HEK293 (cell line): ENCODE measurements around the gene FGFRL1.
A peak's percentile ranks its signal among the peaks of the same experiment; 100 is the strongest.

Experiments
- CTCF ChIA-PET: fragments of 350-600 bp; formaldehyde crosslinking; extraction: SDS; loops from one replicate; lab custom pipeline; 2021; ENCODE audit warnings: antibody characterized with exemption; lab: Yijun Ruan, JAX
- POLR2A ChIA-PET: fragments of 300-600 bp; formaldehyde crosslinking; extraction: SDS; loops from one replicate; lab custom pipeline; 2020; ENCODE audit warnings: antibody characterized with exemption, inconsistent platforms; lab: Yijun Ruan, JAX
- H3K27ac ChIP-seq: fragments of 200-500 bp; sonication (Bioruptor generic); 2 replicates; pipeline ENCODE4 v1.5.1; 2014; ENCODE audit warnings: low read depth, low read length, control low read depth, inconsistent platforms; ENCODE audit errors: extremely low read depth
- H3K36me3 ChIP-seq, 2 experiments: fragments of 200-500 bp in 1 of 2; sonication (Bioruptor generic) in 1 of 2; 1 replicate in 1 of 2; 2 replicates in 1 of 2; pipeline ENCODE4 v1.5.1; 2014 to 2017; ENCODE audit warnings: inconsistent platforms in 2 of 2, low read length in 2 of 2; ENCODE audit not compliant: control insufficient read depth in 2 of 2, insufficient read depth in 1 of 2
- H3K4me1 ChIP-seq: fragments of 200-500 bp; sonication (Bioruptor generic); 2 replicates; pipeline ENCODE4 v1.5.1; 2014; ENCODE audit warnings: mild to moderate bottlenecking, low read length, inconsistent platforms; ENCODE audit not compliant: control insufficient read depth, insufficient read depth
- H3K4me3 ChIP-seq: 2 replicates; pipeline ENCODE4 v1.5.1; 2011; ENCODE audit warnings: low read depth, mild to moderate bottlenecking, control low read depth, low read length, moderate library complexity
- H3K9me3 ChIP-seq: fragments of 200-500 bp; sonication (Bioruptor generic); 2 replicates; pipeline ENCODE4 v1.5.1; 2014; ENCODE audit warnings: low read depth, low read length, inconsistent platforms; ENCODE audit not compliant: control insufficient read depth, insufficient read depth
- GLIS1 ChIP-seq: fragments of 450-650 bp; formaldehyde crosslinking; IDR thresholded peaks from 2 replicates; pipeline ENCODE4 v1.5.1; 2016; ENCODE audit warnings: missing biosample characterization, missing genetic modification characterization
- GLIS2 ChIP-seq: fragments of 450-650 bp; formaldehyde crosslinking; IDR thresholded peaks from 2 replicates; pipeline ENCODE4 v1.5.1; 2016; ENCODE audit warnings: missing biosample characterization, missing genetic modification characterization
- KLF17 ChIP-seq: fragments of 450-650 bp; formaldehyde crosslinking; IDR thresholded peaks from 2 replicates; pipeline ENCODE4 v1.5.1; 2016; ENCODE audit warnings: missing biosample characterization, missing genetic modification characterization
- KLF7 ChIP-seq: fragments of 450-650 bp; formaldehyde crosslinking; IDR thresholded peaks from 2 replicates; pipeline ENCODE4 v1.5.1; 2016; ENCODE audit warnings: missing biosample characterization, missing genetic modification characterization, borderline replicate concordance
- MYNN ChIP-seq: fragments of 450-650 bp; formaldehyde crosslinking; IDR thresholded peaks from 2 replicates; pipeline ENCODE4 v1.5.1; 2016; ENCODE audit warnings: missing biosample characterization, missing genetic modification characterization, borderline replicate concordance
- SP3 ChIP-seq: fragments of 450-650 bp; formaldehyde crosslinking; IDR thresholded peaks from 2 replicates; pipeline ENCODE4 v1.5.1; 2016; ENCODE audit warnings: missing biosample characterization, missing genetic modification characterization
- YY1 ChIP-seq: fragments of 450-650 bp; formaldehyde crosslinking; IDR thresholded peaks from 2 replicates; pipeline ENCODE4 v1.5.1; 2018; ENCODE audit warnings: missing biosample characterization, missing genetic modification characterization
- ZEB2 ChIP-seq: fragments of 450-650 bp; formaldehyde crosslinking; IDR thresholded peaks from 2 replicates; pipeline ENCODE4 v1.5.1; 2016; ENCODE audit warnings: missing biosample characterization, missing genetic modification characterization
- ZIC2 ChIP-seq: fragments of 450-650 bp; formaldehyde crosslinking; IDR thresholded peaks from 2 replicates; pipeline ENCODE4 v1.5.1; 2016; ENCODE audit warnings: missing biosample characterization, missing genetic modification characterization
- ZNF174 ChIP-seq: fragments of 450-650 bp; formaldehyde crosslinking; IDR thresholded peaks from 2 replicates; pipeline ENCODE4 v1.5.0; 2017; ENCODE audit warnings: missing biosample characterization, mild to moderate bottlenecking, missing genetic modification characterization
- ZNF2 ChIP-seq: fragments of 450-650 bp; formaldehyde crosslinking; IDR thresholded peaks from 2 replicates; pipeline ENCODE4 v1.5.1; 2016; ENCODE audit warnings: missing biosample characterization, missing genetic modification characterization
- ZNF274 ChIP-seq, 2 experiments: fragments of 200-500 bp in 1 of 2; fragments of 450-650 bp in 1 of 2; sonication (Bioruptor generic) in 1 of 2; formaldehyde crosslinking in 1 of 2; IDR thresholded peaks; 2 replicates each; pipeline versions ENCODE4 v1.5.1 to v1.6.1; 2014 to 2016; ENCODE audit warnings: borderline replicate concordance in 1 of 2, inconsistent platforms in 1 of 2, low read length in 1 of 2, missing biosample characterization in 1 of 2, missing genetic modification characterization in 1 of 2
- ZNF292 ChIP-seq: fragments of 450-650 bp; formaldehyde crosslinking; IDR thresholded peaks from 2 replicates; pipeline ENCODE4 v1.5.1; 2016; ENCODE audit warnings: low read depth, missing biosample characterization, missing genetic modification characterization, borderline replicate concordance
- ZNF341 ChIP-seq: fragments of 450-650 bp; formaldehyde crosslinking; IDR thresholded peaks from 2 replicates; pipeline ENCODE4; 2016; ENCODE audit warnings: low read depth, missing biosample characterization, missing genetic modification characterization
- ZNF366 ChIP-seq: fragments of 450-650 bp; formaldehyde crosslinking; conservative IDR thresholded peaks from 2 replicates; pipeline ENCODE4 v1.5.1; 2016; ENCODE audit warnings: missing biosample characterization, missing genetic modification characterization
- ZNF549 ChIP-seq: fragments of 450-650 bp; IDR thresholded peaks from 2 replicates; pipeline ENCODE4 v1.5.1; 2018; ENCODE audit warnings: missing biosample characterization, missing genetic modification characterization, mild to moderate bottlenecking, inconsistent platforms, moderate library complexity
- ZNF558 ChIP-seq: fragments of 450-650 bp; formaldehyde crosslinking; IDR thresholded peaks from 2 replicates; pipeline ENCODE4 v1.5.1; 2016; ENCODE audit warnings: missing biosample characterization, missing genetic modification characterization
- ZNF560 ChIP-seq: fragments of 450-650 bp; formaldehyde crosslinking; IDR thresholded peaks from 2 replicates; pipeline ENCODE4 v1.5.1; 2017; ENCODE audit warnings: missing biosample characterization, missing genetic modification characterization, borderline replicate concordance
- ZNF596 ChIP-seq: fragments of 450-650 bp; IDR thresholded peaks from 2 replicates; pipeline ENCODE4 v1.5.0; 2018; ENCODE audit warnings: missing biosample characterization, mild to moderate bottlenecking, missing genetic modification characterization, moderate library complexity
- ZNF610 ChIP-seq: fragments of 450-650 bp; formaldehyde crosslinking; IDR thresholded peaks from 2 replicates; pipeline ENCODE4 v1.5.1; 2016; ENCODE audit warnings: missing biosample characterization, missing genetic modification characterization, borderline replicate concordance
- ZNF621 ChIP-seq: fragments of 450-650 bp; formaldehyde crosslinking; IDR thresholded peaks from 2 replicates; pipeline ENCODE4 v1.5.1; 2017; ENCODE audit warnings: missing biosample characterization, missing genetic modification characterization
- ZNF792 ChIP-seq: fragments of 450-650 bp; formaldehyde crosslinking; IDR thresholded peaks from 2 replicates; pipeline ENCODE4 v1.5.1; 2016; ENCODE audit warnings: missing biosample characterization, missing genetic modification characterization
- ZSCAN16 ChIP-seq: fragments of 450-650 bp; formaldehyde crosslinking; IDR thresholded peaks from 2 replicates; pipeline ENCODE4 v1.5.1; 2016; ENCODE audit warnings: missing biosample characterization, missing genetic modification characterization
- TF ChIP-seq, protein P1 (sequence below): fragments of 450-650 bp; formaldehyde crosslinking; IDR thresholded peaks from 2 replicates; pipeline ENCODE4 v1.5.1; 2016; ENCODE audit warnings: missing biosample characterization, missing genetic modification characterization
- TF ChIP-seq, protein P2 (sequence below): fragments of 450-650 bp; formaldehyde crosslinking; IDR thresholded peaks from 2 replicates; pipeline ENCODE4; 2016; ENCODE audit warnings: missing biosample characterization, missing genetic modification characterization
- TF ChIP-seq, protein P3 (sequence below): fragments of 450-650 bp; formaldehyde crosslinking; IDR thresholded peaks from 2 replicates; pipeline ENCODE4 v1.5.1; 2016; ENCODE audit warnings: missing biosample characterization, missing genetic modification characterization, low read depth

FGFRL1 gene

GRCh38 chr4:1026115-1026514 is 14.7 kb downstream of the FGFRL1 start (continued):
- TF ChIP-seq, protein P1, sequence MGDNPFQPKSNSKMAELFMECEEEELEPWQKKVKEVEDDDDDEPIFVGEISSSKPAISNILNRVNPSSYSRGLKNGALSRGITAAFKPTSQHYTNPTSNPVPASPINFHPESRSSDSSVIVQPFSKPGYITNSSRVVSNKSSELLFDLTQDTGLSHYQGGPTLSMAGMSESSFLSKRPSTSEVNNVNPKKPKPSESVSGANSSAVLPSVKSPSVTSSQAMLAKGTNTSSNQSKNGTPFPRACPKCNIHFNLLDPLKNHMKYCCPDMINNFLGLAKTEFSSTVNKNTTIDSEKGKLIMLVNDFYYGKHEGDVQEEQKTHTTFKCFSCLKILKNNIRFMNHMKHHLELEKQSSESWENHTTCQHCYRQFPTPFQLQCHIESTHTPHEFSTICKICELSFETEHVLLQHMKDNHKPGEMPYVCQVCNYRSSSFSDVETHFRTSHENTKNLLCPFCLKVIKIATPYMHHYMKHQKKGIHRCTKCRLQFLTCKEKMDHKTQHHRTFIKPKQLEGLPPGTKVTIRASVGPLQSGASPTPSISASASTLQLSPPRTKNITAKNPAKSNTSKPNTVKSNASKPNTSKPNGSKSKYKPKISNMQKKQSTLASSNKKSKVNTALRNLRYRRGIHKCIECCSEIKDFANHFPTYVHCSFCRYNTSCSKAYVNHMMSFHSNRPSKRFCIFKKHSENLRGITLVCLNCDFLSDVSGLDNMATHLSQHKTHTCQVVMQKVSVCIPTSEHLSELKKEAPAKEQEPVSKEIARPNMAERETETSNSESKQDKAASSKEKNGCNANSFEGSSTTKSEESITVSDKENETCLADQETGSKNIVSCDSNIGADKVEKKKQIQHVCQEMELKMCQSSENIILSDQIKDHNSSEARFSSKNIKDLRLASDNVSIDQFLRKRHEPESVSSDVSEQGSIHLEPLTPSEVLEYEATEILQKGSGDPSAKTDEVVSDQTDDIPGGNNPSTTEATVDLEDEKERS (tag by site-specific recombination), result no peak
- TF ChIP-seq, all 188 proteins: peak for 10

DNA sequence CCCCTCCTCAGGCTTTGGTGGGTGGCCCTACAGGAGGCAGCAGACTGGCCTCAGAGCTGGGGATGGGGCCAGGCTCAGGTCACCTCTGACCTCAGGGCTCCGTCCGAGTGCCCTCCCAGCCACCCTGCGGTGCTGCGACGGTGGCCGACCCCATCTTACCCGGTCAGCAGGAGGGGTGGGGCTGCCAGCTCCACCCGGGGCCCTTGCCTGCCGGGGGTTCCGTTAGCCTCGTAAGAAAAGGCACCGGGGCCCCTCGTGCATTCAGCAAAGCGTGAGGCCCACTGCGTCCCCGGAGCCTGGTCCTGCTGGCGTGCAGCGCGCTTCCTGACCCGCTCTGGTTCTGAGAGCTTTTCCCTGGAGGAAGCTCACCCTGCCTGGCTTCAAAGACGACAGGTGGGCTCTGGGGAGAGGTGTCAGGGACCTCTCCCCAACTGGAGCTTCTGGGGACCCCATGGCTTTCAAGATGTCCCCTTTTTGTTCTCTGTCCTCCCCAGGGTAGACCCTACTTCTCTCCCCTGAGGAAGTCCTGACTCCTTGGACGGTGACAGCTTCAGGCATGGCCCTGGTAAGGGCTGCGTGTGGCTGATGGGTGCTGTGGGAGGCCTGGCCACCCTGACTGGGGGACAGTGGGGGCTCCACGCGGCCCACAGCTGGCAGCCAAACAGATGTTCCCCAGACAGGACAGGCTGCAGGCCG is 15.9 kb downstream of the FGFRL1 start:
- CTCF ChIA-PET, result interaction anchor here (0.6 kb wide), 1 partner anchor 207 kb away, joined by 3 read pairs; no protein-coding TSS in a partner anchor
- peak; percentile 41; the same call in 1 of the 2 replicates for TF ChIP-seq ZIC2
- no peak for TF ChIP-seq YY1 (tag by site-specific recombination)
- Histone ChIP-seq H3K36me3 (peaks cover 0 to 21% of the 10 kb centered on the region in 2 experiments; a peak in 1 of 3 replicates), H3K9me3 (no peaks in the 10 kb centered on the region), H3K4me1 (no peaks in the 10 kb centered on the region), H3K27ac (no peak overlapping the region), H3K4me3 (no peak overlapping the region)
- POLR2A ChIA-PET, result no interaction called here

GRCh38 chr4:1027915-1028238 is 16.5 kb downstream of the FGFRL1 start:
- ChIA-PET POLR2A (no interaction called here), CTCF (no interaction called here)
- H3K9me3 ChIP-seq, result no peaks in the 10 kb centered on the region
- H3K27ac ChIP-seq, result no peak overlapping the region
- no peak overlapping the region for H3K4me3 ChIP-seq
- peaks cover 0 to 21% of the 10 kb centered on the region in 2 experiments; a peak in 1 of 3 replicates for H3K36me3 ChIP-seq
- H3K4me1 ChIP-seq, result no peaks in the 10 kb centered on the region
- TF ChIP-seq ZNF341 (tag by site-specific recombination) (no peak), ZNF274 (IDR thresholded peaks at IDR 0.05; ENCODE audit: low read length) (no peak), ZNF274 (tag by site-specific recombination; IDR thresholded peaks at IDR 0.05; ENCODE audit: borderline replicate concordance) (no peak), SP3 (0 out of 2 replicates have a peak, but pooled peaks have one; percentile 19), ZSCAN16 (tag by site-specific recombination) (no peak), ZNF792 (tag by site-specific recombination) (no peak), KLF17 (tag by site-specific recombination) (no peak), ZNF292 (tag by site-specific recombination) (no peak), GLIS2 (peak; percentile 56; the same call in 1 of the 2 replicates), ZNF560 (no peak), ZNF610 (tag by site-specific recombination) (no peak), ZNF558 (tag by site-specific recombination) (no peak), ZNF596 (tag by site-specific recombination) (no peak), ZNF174 (tag by site-specific recombination) (no peak), ZNF549 (tag by site-specific recombination) (no peak), ZNF621 (tag by site-specific recombination) (no peak), ZNF366 (tag by site-specific recombination) (no peak), ZNF2 (tag by site-specific recombination) (no peak), GLIS1 (tag by site-specific recombination) (peak; percentile 20; the same call in 1 of the 2 replicates), MYNN (no peak), KLF7 (tag by site-specific recombination) (no peak), ZEB2 (tag by site-specific recombination) (no peak)
- TF ChIP-seq, protein P2, sequence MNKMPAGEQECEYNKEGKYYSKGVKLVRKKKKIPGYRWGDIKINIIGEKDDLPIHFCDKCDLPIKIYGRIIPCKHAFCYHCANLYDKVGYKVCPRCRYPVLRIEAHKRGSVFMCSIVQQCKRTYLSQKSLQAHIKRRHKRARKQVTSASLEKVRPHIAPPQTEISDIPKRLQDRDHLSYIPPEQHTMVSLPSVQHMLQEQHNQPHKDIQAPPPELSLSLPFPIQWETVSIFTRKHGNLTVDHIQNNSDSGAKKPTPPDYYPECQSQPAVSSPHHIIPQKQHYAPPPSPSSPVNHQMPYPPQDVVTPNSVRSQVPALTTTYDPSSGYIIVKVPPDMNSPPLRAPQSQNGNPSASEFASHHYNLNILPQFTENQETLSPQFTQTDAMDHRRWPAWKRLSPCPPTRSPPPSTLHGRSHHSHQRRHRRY (tag by site-specific recombination), result no peak
- TF ChIP-seq, protein P3, sequence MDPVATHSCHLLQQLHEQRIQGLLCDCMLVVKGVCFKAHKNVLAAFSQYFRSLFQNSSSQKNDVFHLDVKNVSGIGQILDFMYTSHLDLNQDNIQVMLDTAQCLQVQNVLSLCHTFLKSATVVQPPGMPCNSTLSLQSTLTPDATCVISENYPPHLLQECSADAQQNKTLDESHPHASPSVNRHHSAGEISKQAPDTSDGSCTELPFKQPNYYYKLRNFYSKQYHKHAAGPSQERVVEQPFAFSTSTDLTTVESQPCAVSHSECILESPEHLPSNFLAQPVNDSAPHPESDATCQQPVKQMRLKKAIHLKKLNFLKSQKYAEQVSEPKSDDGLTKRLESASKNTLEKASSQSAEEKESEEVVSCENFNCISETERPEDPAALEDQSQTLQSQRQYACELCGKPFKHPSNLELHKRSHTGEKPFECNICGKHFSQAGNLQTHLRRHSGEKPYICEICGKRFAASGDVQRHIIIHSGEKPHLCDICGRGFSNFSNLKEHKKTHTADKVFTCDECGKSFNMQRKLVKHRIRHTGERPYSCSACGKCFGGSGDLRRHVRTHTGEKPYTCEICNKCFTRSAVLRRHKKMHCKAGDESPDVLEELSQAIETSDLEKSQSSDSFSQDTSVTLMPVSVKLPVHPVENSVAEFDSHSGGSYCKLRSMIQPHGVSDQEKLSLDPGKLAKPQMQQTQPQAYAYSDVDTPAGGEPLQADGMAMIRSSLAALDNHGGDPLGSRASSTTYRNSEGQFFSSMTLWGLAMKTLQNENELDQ (tag by site-specific recombination), result no peak
